Trophoblast cell (in vitro differentiated cells and primary cell): ENCODE data around the gene SH3TC1.

Source experiments
- DNase-seq, 2 donors: peaks; one replicate each; pipeline ENCODE4 v3.0.0-alpha.2; 2016
- H2AFZ ChIP-seq: 2 replicates; pipeline ENCODE4 v1.6.1; 2013; ENCODE audit warnings: low read length, moderate library complexity, mild to moderate bottlenecking; ENCODE audit not compliant: insufficient read depth, poor library complexity
- H2AK5ac ChIP-seq: 2 replicates; pipeline ENCODE4 v1.6.1; 2013; ENCODE audit warnings: mild to moderate bottlenecking, low read length
- H2BK120ac ChIP-seq: 2 replicates; pipeline ENCODE4 v1.6.1; 2013; ENCODE audit warnings: low read length, mild to moderate bottlenecking, moderate library complexity; ENCODE audit not compliant: insufficient read depth, poor library complexity
- H2BK12ac ChIP-seq: 2 replicates; pipeline ENCODE4 v1.6.1; 2013; ENCODE audit warnings: mild to moderate bottlenecking, low read length, moderate library complexity
- H2BK5ac ChIP-seq: 2 replicates; pipeline ENCODE4 v1.6.1; 2013; ENCODE audit warnings: low read length, low read depth, moderate library complexity, mild to moderate bottlenecking; ENCODE audit not compliant: poor library complexity
- H3K14ac ChIP-seq: 2 replicates; pipeline ENCODE4 v1.6.1; 2013; ENCODE audit warnings: mild to moderate bottlenecking, low read length
- H3K18ac ChIP-seq: 2 replicates; pipeline ENCODE4 v1.6.1; 2013; ENCODE audit warnings: mild to moderate bottlenecking, low read length
- H3K23ac ChIP-seq: 2 replicates; pipeline ENCODE4 v1.6.1; 2013; ENCODE audit warnings: low read length
- H3K27ac ChIP-seq: 2 replicates; pipeline ENCODE4 v1.5.1; 2013; ENCODE audit warnings: low read depth, mild to moderate bottlenecking, inconsistent platforms, low read length, moderate library complexity
- H3K27me3 ChIP-seq: 2 replicates; pipeline ENCODE4 v1.6.1; 2013; ENCODE audit warnings: inconsistent platforms, mild to moderate bottlenecking, low read length, moderate library complexity; ENCODE audit not compliant: insufficient read depth
- H3K36me3 ChIP-seq, 2 experiments: 1 replicate in 1 of 2; 2 replicates in 1 of 2; pipeline ENCODE4 v1.6.1; 2013; ENCODE audit warnings: low read length in 2 of 2, mild to moderate bottlenecking in 2 of 2, moderate library complexity in 1 of 2; ENCODE audit not compliant: insufficient read depth in 2 of 2, control insufficient read depth in 1 of 2
- H3K4ac ChIP-seq: 2 replicates; pipeline ENCODE4 v1.6.1; 2013; ENCODE audit warnings: low read depth, mild to moderate bottlenecking, low read length, moderate library complexity
- H3K4me1 ChIP-seq, 2 experiments: 1 replicate in 1 of 2; 2 replicates in 1 of 2; pipeline ENCODE4 v1.6.1; 2013; ENCODE audit warnings: low read length in 2 of 2, mild to moderate bottlenecking in 2 of 2, moderate library complexity in 1 of 2; ENCODE audit not compliant: insufficient read depth in 2 of 2, control insufficient read depth in 1 of 2
- H3K4me2 ChIP-seq: 2 replicates; pipeline ENCODE4 v1.6.1; 2013; ENCODE audit warnings: inconsistent platforms, mild to moderate bottlenecking, low read length, moderate library complexity
- H3K4me3 ChIP-seq: 2 replicates; pipeline ENCODE4 v1.5.1; 2013; ENCODE audit warnings: mild to moderate bottlenecking, low read depth, low read length, inconsistent platforms
- H3K79me1 ChIP-seq: one replicate; pipeline ENCODE4 v1.6.1; 2013; ENCODE audit warnings: low read length
- H3K79me2 ChIP-seq: 2 replicates; pipeline ENCODE4 v1.6.1; 2013; ENCODE audit warnings: low read length, mild to moderate bottlenecking; ENCODE audit not compliant: control insufficient read depth, insufficient read depth, poor library complexity
- H3K9ac ChIP-seq: 2 replicates; pipeline ENCODE4 v1.6.1; 2013; ENCODE audit warnings: mild to moderate bottlenecking, low read length
- H3K9me3 ChIP-seq: 2 replicates; pipeline ENCODE4 v1.6.1; 2013; ENCODE audit warnings: low read depth, mild to moderate bottlenecking, control low read depth, inconsistent platforms, low read length; ENCODE audit not compliant: insufficient read depth
- H4K12ac ChIP-seq: 2 replicates; pipeline ENCODE4 v1.6.1; 2013; ENCODE audit warnings: low read depth, mild to moderate bottlenecking, low read length, moderate library complexity
- H4K8ac ChIP-seq: 2 replicates; pipeline ENCODE4 v1.6.1; 2013; ENCODE audit warnings: low read depth, mild to moderate bottlenecking, low read length, moderate library complexity
- H4K91ac ChIP-seq: one replicate; pipeline ENCODE4 v1.6.1; 2013; ENCODE audit warnings: low read depth, mild to moderate bottlenecking, low read length, moderate library complexity
- WGBS: extraction: QIAGEN DNeasy Blood & Tissue Kit; methylation state at CpG from one replicate; pipeline ENCODE4 v1.1.7; 2013; ENCODE audit warnings: missing lambda C conversion rate; ENCODE audit not compliant: insufficient read length, insufficient coverage; ENCODE audit errors: extremely low coverage; 5-methylcytosine and 5-hydroxymethylcytosine counted together

Gene SH3TC1

GRCh38 chr4:8245884-8246833 is 47.1 kb downstream of the SH3TC1 start:
- H3K9me3 ChIP-seq = no peaks in the 10 kb centered on the region
- no CpG with 5 or more reads among the region's 31 CpGs for WGBS
- no peak for DNase-seq

GRCh38 chr4:8247047-8247930 is 48.2 kb downstream of the SH3TC1 start:
- Histone ChIP-seq H3K14ac (peak overlapping the region; percentile 68), H3K36me3 (no peaks in the 10 kb centered on the region), H4K91ac (peak overlapping the region; percentile 75), H3K4ac (peak overlapping the region; percentile 70), H3K4me1 (peaks cover 30 to 36% of the 10 kb centered on the region in 2 experiments), H3K9ac (no peak overlapping the region), H2AFZ (peak overlapping the region; percentile 46), H3K27ac (peak overlapping the region; percentile 13), H3K23ac (no peak overlapping the region), H3K9me3 (no peaks in the 10 kb centered on the region), H3K79me2 (peaks cover 2% of the 10 kb centered on the region), H3K79me1 (peaks cover 31% of the 10 kb centered on the region), H3K27me3 (no peaks in the 10 kb centered on the region), H2BK5ac (peak overlapping the region; percentile 58), H3K4me3 (no peak overlapping the region), H2BK120ac (peak overlapping the region; percentile 69), H2AK5ac (peak overlapping the region; percentile 47), H2BK12ac (peak overlapping the region; percentile 68), H3K4me2 (no peak overlapping the region), H4K8ac (peak overlapping the region; percentile 49), H4K12ac (peak overlapping the region; percentile 17), H3K18ac (peak overlapping the region; percentile 65)
- no CpG with 5 or more reads among the region's 31 CpGs for WGBS
- no peak for DNase-seq

More at GRCh38 chr4:8245884-8246833, 47.1 kb downstream of the SH3TC1 start:
- Histone ChIP-seq H4K12ac (no peak overlapping the region), H4K91ac (peak overlapping the region; percentile 75), H3K4me1 (peaks cover 20 to 28% of the 10 kb centered on the region in 2 experiments), H2AFZ (no peak overlapping the region), H4K8ac (peak overlapping the region; percentile 49), H2AK5ac (peak overlapping the region; percentile 67), H3K14ac (peak overlapping the region; percentile 47), H2BK5ac (no peak overlapping the region), H3K79me1 (peaks cover 21% of the 10 kb centered on the region), H3K9ac (no peak overlapping the region), H3K36me3 (no peaks in the 10 kb centered on the region), H3K27me3 (no peaks in the 10 kb centered on the region), H3K79me2 (peaks cover 2% of the 10 kb centered on the region), H3K23ac (no peak overlapping the region), H3K4me3 (no peak overlapping the region), H3K4ac (peak overlapping the region; percentile 17), H3K27ac (peak overlapping the region; percentile 13), H2BK120ac (peak overlapping the region; percentile 56), H2BK12ac (peak overlapping the region; percentile 87), H3K4me2 (no peak overlapping the region), H3K18ac (no peak overlapping the region)

- H4K8ac ChIP-seq = peak overlapping the region; percentile 49
- H3K4ac ChIP-seq = peak overlapping the region; percentile 70
- H2AK5ac ChIP-seq = peak overlapping the region; percentile 47
- H3K23ac ChIP-seq = no peak overlapping the region
- no peak overlapping the region for H3K27ac ChIP-seq
- H3K9me3 ChIP-seq = no peaks in the 10 kb centered on the region
- H3K79me1 ChIP-seq = peaks cover 34% of the 10 kb centered on the region
- H3K4me1 ChIP-seq = peaks cover 31 to 36% of the 10 kb centered on the region in 2 experiments
- H3K14ac ChIP-seq = peak overlapping the region; percentile 68
- H2BK120ac ChIP-seq = peak overlapping the region; percentile 69
- DNase-seq = no peak
- no peak overlapping the region for H3K4me3 ChIP-seq
- H4K12ac ChIP-seq = no peak overlapping the region
- H3K36me3 ChIP-seq = no peaks in the 10 kb centered on the region
- peak overlapping the region; percentile 75 for H4K91ac ChIP-seq
- no peak overlapping the region for H3K9ac ChIP-seq
- peaks cover 2% of the 10 kb centered on the region for H3K79me2 ChIP-seq
- no peak overlapping the region for H3K4me2 ChIP-seq
- H2AFZ ChIP-seq = peak overlapping the region; percentile 46
- H3K18ac ChIP-seq = peak overlapping the region; percentile 65
- WGBS = no CpG with 5 or more reads among the region's 7 CpGs
- H3K27me3 ChIP-seq = no peaks in the 10 kb centered on the region
- peak overlapping the region; percentile 67 for H2BK12ac ChIP-seq
- peak overlapping the region; percentile 58 for H2BK5ac ChIP-seq
Observed at GRCh38 chr4:8248091-8248490, 49.0 kb downstream of the SH3TC1 start.

- Histone ChIP-seq H2BK5ac (no peak overlapping the region), H3K14ac (no peak overlapping the region), H3K18ac (no peak overlapping the region), H3K27me3 (no peaks in the 10 kb centered on the region), H3K23ac (no peak overlapping the region), H3K9ac (peak overlapping the region; percentile 6), H4K12ac (no peak overlapping the region), H2AK5ac (peak overlapping the region; percentile 11), H4K8ac (no peak overlapping the region), H3K4ac (no peak overlapping the region), H4K91ac (peak overlapping the region; percentile 21), H3K4me2 (no peak overlapping the region), H2AFZ (no peak overlapping the region), H3K4me3 (no peak overlapping the region), H3K36me3 (no peaks in the 10 kb centered on the region), H2BK120ac (no peak overlapping the region), H3K9me3 (peaks cover 2% of the 10 kb centered on the region), H2BK12ac (no peak overlapping the region), H3K79me1 (peaks cover 43% of the 10 kb centered on the region), H3K27ac (no peak overlapping the region), H3K4me1 (peaks cover 42 to 45% of the 10 kb centered on the region in 2 experiments), H3K79me2 (peaks cover 2% of the 10 kb centered on the region)
- WGBS = no CpG with 5 or more reads among the region's 3 CpGs
- DNase-seq = no peak
Observed at GRCh38 chr4:8250227-8250626, 51.1 kb downstream of the SH3TC1 start.
